Spleen (tissue), 7 donors: Measurements from ENCODE around the gene TMEM43.

Experiments
- POLR2AphosphoS5 ChIP-seq, 3 donors: sonication (generic); formaldehyde crosslinking; IDR thresholded peaks; one replicate each; pipeline ENCODE4 v1.5.1; 2017; ENCODE audit warnings: antibody characterized with exemption in 3 of 3
- TF ChIP-seq, protein P1 (sequence below), 11 experiments: fragments of 200-600 bp in 7 of 11; fragments of 450-650 bp in 4 of 11; sonication (generic) in 4 of 11; IDR thresholded peaks in 8 of 11; conservative IDR thresholded peaks in 3 of 11; 1 replicate in 7 of 11; 2 replicates in 4 of 11; pipeline versions ENCODE4 v1.4.0 to v1.8.0; 2016 to 2021; ENCODE audit warnings: antibody characterized with exemption in 11 of 11, inconsistent platforms in 4 of 11, mild to moderate bottlenecking in 1 of 11
- donor health status: DM: no; HTN: no; CAD: no; lungs with moderate emphysema.
- donor health status: DM: no; HTN: no; CAD: no.
- donor health status: DM: no; HTN: no; CAD: no.

DNA sequence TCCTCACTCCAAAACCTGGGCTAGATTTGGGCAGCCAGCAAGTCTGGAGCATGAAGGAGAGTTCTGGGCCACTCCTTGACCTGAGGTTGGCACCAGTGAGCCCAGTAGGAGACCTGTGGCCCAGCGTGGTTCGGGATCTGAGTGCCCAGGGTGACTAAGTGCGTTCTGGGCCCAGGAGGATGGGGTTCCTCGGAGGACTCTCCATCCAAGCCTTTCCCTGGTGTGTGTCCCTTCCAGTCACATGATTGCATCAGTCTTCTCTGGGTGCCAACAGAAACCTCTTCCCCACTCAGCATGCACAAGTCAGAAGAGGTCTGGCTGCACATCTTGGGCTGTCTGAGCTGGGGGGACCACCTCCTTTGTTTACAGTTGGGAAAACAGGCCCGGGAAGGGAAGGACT, 14.9 kb downstream of the TMEM43 start:
- TF ChIP-seq, protein P1, sequence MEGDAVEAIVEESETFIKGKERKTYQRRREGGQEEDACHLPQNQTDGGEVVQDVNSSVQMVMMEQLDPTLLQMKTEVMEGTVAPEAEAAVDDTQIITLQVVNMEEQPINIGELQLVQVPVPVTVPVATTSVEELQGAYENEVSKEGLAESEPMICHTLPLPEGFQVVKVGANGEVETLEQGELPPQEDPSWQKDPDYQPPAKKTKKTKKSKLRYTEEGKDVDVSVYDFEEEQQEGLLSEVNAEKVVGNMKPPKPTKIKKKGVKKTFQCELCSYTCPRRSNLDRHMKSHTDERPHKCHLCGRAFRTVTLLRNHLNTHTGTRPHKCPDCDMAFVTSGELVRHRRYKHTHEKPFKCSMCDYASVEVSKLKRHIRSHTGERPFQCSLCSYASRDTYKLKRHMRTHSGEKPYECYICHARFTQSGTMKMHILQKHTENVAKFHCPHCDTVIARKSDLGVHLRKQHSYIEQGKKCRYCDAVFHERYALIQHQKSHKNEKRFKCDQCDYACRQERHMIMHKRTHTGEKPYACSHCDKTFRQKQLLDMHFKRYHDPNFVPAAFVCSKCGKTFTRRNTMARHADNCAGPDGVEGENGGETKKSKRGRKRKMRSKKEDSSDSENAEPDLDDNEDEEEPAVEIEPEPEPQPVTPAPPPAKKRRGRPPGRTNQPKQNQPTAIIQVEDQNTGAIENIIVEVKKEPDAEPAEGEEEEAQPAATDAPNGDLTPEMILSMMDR (IDR thresholded peaks at IDR 0.05 in 8 of 11, conservative IDR thresholded peaks at IDR 0.05 in 3 of 11) = no peak
- no peak for TF ChIP-seq POLR2AphosphoS5 (IDR thresholded peaks at IDR 0.05)
